Measurements from ENCODE around the gene DPPA5. TPM values are rescaled to one million over a fixed set of nuclear protein-coding genes. Genes with fewer than 3 reads are reported as not detected.

DPPA5 gene
- total and polyA plus RNA-seq, 9 of the 15 experiments (the other 6 are each of a cell fraction or from before 2014, with no cell fraction given) = not detected

GRCh38 chr6:73309785-73310502, 44.1 kb downstream of the DPPA5 start (continued):
- TF ChIP-seq ZNF584 (CRISPR knock-in tag; IDR thresholded peaks at IDR 0.05; ENCODE audit: low read depth) = no peak
- TF ChIP-seq PHF20 (IDR thresholded peaks at IDR 0.05; ENCODE audit: partially characterized antibody) = peak; percentile 67
- peak in 1 of 2 experiments; percentile 73; a peak in 1 of 4 replicates for TF ChIP-seq KDM1A (IDR thresholded peaks at IDR 0.05)
- TF ChIP-seq POLR2A (conservative IDR thresholded peaks at IDR 0.05) = peak; percentile 84
- TF ChIP-seq MYNN (IDR thresholded peaks at IDR 0.05) = 0 out of 2 replicates have a peak, but pooled peaks have one; percentile 8
- no peak for TF ChIP-seq MYNN (CRISPR knock-in tag; IDR thresholded peaks at IDR 0.05)
- no peak for TF ChIP-seq USF1 (CRISPR knock-in tag; IDR thresholded peaks at IDR 0.05)
- no peak for TF ChIP-seq GATA2 (CRISPR knock-in tag; IDR thresholded peaks at IDR 0.05)
- peak; percentile 50 for TF ChIP-seq SMAD4 (CRISPR knock-in tag; conservative IDR thresholded peaks at IDR 0.05)
- TF ChIP-seq CCAR2 (IDR thresholded peaks at IDR 0.05; ENCODE audit: low read depth, low read length) = no peak
- TF ChIP-seq POLR2B (IDR thresholded peaks at IDR 0.05; ENCODE audit: low read depth, partially characterized antibody) = peak; percentile 69
- no peak for TF ChIP-seq ELF1 (tag; IDR thresholded peaks at IDR 0.05)
- peak; percentile 8; the same call in 1 of the 2 replicates for TF ChIP-seq CREM (IDR thresholded peaks at IDR 0.05; ENCODE audit: low read depth)
- TF ChIP-seq ARID3B (CRISPR knock-in tag; IDR thresholded peaks at IDR 0.05; ENCODE audit: borderline replicate concordance) = no peak
- no peak for TF ChIP-seq MCM5 (IDR thresholded peaks at IDR 0.05; ENCODE audit: low read depth)
- no peak for TF ChIP-seq ZBTB8A (IDR thresholded peaks at IDR 0.05; ENCODE audit: partially characterized antibody)
- no peak for TF ChIP-seq CBX8 (IDR thresholded peaks at IDR 0.05; ENCODE audit: borderline replicate concordance, extremely low read depth, low read depth, low read length, poor library complexity, severe bottlenecking)
- TF ChIP-seq UBTF (IDR thresholded peaks at IDR 0.05; ENCODE audit: borderline replicate concordance in 1 of 2, low read depth in 2 of 2, low read length in 2 of 2) = 0 out of 4 replicates have a peak, but pooled peaks of 1 of the 2 experiments have one; percentile 53
- TF ChIP-seq ZNF282 (CRISPR knock-in tag; IDR thresholded peaks at IDR 0.05) = no peak

Measured in K562 (cell line).